IPS-NIHi11 (cell line): ENCODE data around the gene TOMM6.
"Not testable (repeated sequence)": the region's sequence is repeated elsewhere in the genome, so short reads cannot be mapped to it uniquely, and the experiment has no call there.

Experiments used
- DNase-seq: peaks from one replicate; pipeline ENCODE4 v3.0.0; 2012; ENCODE audit warnings: mixed read lengths, low spot score

Gene TOMM6

GRCh38 chr6:41763470-41763869, 24.0 kb upstream of the TOMM6 start:
- no peak for DNase-seq

DNA sequence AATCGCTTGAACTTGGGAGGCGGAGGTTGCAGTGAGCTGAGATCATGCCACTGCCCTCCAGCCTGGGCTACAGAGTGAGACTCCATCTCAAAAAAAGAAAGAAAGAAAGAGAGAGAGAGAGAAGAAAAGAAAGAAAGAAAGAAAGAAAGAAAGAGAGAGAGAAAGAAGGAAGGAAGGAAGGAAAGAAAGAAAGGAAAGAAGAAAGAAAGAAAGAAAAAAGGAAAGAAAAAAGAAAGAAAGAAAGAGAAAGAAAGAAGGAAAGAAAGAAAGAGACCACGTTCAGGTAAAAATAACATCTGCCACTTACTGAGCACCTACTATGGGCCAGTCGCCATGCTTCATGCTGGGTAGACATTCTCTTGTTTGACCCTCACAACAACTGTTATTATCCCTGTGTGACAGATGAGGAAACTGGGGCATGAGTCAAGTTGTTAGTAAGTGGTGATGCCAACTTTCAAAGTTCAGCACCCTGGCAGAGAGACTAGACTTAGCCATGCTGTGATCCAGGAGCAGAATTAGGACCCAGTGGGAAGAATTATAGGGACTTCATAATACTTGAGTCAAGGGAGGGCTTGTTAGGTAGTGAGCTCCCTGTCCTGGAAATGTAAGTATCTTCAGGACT, 21.3 kb upstream of the TOMM6 start:
- DNase-seq, result not testable (repeated sequence)

DNA sequence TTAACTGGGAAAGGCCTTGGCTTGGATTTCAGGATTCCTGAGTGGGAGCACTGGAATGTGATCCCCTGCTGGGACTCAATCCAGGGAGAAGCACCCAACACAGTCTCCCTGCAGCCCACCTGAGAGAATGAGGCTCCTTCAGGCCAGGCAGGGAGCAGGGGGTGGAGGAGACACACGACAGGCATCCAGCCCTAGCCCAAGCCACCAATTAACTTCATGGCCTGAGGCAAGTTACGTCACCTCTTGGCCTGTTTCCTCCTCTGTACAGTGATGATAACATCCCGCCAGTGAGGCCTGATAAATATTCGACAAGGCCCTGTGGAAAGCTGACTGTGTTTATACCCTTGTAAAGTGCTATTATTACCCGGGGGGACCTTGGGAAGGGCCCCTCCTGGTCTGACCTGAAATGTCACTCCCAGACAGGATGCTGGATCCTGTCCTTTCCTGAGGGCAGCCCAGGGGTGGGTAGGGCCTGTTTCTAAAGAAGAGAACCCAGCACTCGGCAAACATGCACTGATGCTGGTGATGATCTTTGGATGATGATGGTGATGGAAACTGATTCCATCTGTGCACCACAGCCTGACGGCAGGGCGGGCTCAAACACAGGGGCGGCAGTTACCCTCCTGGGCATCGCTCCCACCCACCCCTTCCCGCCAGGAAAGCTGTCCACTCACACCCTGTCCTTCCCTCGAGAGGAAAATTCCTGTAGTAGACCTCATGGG, 20.2 kb upstream of the TOMM6 start:
- no peak for DNase-seq

- DNase-seq, result no peak
Measured at GRCh38 chr6:41768545-41769308, 18.8 kb upstream of the TOMM6 start.

- no peak for DNase-seq
Measured at GRCh38 chr6:41769376-41769775, 18.1 kb upstream of the TOMM6 start.

- no peak for DNase-seq
Measured at GRCh38 chr6:41770381-41771057, 17.0 kb upstream of the TOMM6 start.

DNA sequence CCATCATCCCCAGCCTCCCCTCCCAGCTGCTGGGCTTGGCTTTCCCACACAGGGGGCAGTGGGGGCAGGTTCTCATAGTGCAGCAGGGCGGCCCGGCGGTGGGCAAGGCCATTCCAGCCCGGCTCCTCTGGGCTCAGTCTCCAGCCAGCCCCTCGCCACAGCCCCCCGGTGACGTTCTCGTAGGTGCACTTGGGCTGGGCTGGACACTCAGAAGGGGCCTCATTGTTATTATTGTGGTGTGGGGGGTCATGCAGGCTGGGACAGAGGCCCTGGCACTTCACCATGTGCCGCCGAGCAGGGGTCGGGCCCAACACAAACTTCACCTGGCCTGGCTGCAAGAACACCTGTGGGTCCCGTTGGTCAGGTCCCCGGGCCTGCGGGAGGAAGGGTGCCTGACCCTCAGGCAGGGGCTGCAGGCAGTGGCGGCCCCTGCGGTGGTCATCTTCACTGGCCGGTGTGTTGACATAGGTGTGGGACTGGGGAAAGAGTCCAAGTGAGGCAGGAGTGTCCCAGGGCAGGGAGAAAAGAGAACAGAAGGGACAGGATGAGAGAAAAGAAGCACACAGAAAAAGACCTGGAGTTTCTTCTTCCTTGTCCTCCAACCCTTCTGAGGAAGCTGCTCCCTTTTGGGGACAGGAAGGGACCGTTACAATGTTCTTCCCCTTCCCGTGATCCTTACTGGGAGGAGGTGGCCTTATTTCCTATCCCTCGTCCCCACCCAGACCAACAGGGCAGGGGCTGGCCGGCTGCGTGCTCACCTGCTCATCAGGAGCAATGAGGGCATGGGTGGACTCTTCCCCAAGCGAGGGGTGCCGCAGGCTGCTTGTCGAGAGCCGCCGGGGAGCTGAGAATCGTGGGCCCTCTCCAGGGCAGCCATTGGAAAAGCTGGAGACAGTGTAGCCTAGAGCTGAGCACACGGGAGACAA, 16.2 kb upstream of the TOMM6 start:
- DNase-seq, result no peak

DNA sequence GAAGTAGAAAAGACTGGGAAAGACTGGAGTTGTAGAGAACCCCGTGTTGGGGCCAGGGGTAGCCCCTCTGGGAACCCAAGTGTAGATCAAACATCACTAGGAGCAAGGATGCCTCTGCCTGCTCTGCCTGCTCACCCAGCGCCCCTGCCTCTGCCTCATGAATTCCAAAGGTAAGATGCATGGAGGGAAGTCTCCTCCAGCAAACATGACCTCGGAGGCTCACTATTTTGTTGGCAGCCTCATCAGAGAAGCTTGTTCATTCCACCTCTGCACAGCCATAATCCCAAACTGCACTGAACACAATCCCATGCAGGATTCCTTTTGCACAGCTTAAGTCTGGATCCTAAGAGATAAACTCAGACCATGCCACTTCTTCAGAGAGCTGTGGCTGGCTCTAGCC, 12.7 kb upstream of the TOMM6 start:
- DNase-seq, result no peak

DNA sequence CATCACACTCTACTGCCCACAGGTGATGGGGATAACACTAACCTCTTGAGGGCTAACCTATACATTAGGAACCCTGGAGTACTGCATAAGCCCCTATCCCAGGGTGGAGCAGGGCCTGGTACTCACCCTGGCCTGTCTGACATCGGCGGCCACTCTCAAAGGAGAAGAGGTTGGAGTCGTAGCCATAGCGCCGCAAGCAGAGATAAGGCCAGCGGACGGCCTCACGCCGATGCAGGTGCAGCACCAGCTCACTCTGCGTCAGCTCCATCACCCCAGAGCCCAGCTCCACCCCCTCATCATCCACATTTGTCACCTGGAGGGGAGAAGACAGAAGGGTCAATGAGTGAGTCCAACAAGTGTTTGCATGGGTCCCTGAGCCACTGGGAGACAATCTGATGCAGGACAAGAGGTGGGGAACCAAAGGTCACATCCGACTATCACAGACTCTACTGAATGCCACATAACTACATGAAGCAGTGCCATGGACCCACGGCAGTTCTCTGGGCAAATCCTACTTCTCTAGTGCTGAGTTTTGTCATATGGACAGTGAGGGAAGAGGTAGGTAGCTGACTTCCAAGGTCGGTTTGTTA, 12.1 kb upstream of the TOMM6 start:
- DNase-seq, result no peak

DNA sequence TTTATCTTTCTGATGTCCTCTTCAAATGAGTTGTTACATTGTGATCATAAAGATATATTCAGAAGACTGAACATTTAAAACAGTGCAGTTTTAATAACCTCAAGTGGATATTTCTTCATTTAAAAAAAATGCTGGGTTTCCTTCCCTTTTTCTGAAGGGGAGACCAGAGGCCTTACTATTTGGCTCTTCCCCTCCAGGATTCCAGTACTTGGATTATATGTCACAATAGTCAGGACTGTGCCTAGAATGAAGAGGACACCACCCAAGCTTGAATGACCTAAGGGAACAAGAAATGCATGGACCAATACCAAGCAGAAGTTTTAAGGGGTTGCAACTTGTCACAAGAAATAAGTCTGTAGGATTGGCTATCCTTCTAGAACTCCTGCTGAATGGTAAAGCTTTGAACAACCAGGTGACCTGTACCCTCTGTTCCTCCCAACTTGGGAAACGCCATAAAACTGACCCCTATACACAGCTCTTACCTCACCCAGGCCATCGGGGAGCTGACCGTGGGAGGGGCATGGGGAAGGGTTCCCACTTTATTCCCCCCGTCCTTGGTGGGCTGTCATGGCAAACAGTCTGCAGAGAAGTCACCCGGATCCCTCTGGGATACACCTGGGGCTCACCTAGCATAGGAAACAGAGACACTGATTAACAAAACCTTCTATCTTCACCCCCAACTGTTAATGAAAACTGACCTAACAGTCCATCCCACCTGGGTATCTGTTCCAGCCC, 9.8 kb upstream of the TOMM6 start:
- no peak for DNase-seq

DNA sequence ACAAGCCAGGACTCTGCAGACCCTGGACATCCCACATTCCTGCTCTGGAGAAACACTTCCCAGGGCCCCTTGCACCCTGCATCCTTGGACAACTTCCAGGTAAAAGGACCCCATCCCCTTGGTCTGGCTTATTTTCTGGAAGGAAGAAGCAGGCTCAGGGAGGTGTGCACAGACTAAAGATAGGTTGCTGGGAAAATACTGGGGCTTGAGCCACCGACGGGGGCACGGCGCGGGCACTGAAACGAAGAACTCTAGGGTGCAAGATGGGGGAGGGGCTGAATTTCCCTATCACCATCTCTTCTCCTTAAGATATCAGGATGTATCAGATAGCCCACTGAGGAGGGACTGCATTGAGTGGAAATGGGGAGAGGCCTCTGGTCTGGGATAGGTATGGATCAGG, 8.6 kb upstream of the TOMM6 start:
- no peak for DNase-seq

- no peak for DNase-seq
Measured at GRCh38 chr6:41779336-41779735, 8.2 kb upstream of the TOMM6 start.

DNA sequence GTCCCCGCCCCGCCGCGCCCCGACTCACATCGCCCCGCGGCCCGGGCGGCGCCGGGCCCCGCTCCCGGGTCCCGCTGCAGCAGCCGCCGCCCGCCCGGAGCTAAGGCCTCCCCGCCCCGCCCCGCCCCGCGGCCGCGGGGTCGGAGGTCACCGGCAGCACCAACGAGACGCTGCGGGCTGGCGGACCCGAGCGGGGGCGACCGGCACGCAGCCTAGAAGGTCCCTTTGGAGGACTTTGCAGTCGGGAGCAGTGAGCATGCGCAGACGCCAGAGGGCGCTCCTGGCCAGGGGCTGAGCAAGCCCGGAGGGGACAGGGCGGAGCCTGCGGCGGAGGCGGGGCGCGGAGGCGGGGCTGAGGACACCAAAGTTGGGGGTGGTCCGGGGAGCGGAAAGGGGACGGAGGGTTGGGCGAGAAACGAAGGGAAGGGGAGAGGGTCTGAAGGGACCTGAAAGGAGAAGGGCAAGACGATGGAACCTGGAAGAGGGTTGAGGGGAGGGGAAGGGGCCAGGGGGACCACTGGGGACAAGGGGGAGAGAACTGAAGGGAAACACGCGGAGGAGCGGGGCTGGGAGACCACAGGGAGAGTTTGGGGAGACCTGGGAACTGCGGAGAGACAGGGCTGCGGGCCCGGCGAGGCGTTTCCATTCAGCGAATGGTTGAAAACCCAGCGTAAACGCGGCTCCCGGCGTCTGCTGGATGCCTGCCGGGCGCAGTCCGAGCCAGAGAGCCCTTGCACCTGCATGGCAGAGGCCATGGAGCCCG, 7.5 kb upstream of the TOMM6 start, which contains the start of gene FRS3:
FRS3 (minus strand) TSS at position 113 of the 763 bp plus-strand sequence. CDS start 2,913 bp downstream, outside the sequence.
- peak; percentile 98 for DNase-seq

DNA sequence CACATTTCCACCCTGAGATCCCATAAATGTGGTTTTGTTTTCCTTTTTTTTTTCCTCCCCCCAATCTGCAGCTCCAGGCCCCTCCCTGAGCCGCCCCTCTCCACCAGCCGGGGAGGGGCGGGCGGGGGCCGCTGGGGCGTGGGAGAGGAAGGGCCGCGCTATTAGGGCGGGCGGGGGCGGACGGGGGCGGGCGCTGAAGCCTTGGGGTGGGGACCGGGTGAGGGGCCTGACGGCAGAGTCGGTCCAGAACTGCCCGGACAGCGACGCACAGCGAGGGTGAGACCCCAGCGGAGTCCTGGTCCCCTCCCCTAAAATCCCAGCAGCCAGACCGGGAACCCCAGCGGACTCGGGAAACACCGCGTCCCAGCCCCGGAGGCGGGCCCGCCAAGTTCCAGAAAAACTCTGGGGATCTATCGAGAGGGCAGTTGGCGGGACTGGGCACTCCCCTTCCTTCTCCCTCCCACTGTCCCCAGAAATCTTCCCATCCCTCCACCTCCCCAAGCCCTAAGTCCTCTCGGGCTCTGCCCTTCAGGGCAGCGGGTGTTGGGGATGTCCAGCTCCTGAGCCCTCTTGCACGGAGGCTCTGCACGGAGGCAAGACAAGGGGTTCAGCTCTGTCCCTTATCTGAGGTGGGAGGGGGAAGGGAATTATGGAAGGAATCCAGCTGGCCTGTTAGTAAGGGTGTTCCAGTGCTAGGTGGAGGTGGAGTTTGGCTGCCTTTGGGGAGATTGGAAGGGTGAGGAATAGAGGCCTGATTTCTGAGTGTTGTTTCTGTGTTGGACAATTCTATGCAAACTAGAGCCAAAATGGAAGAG, 6.7 kb upstream of the TOMM6 start, which contains the start of gene PRICKLE4:
PRICKLE4 (plus strand) TSS at position 232 of the 815 bp plus-strand sequence. CDS start 2,692 bp downstream, outside the sequence.
- DNase-seq, result no peak

- DNase-seq, result no peak
Measured at GRCh38 chr6:41781366-41781730, 6.1 kb upstream of the TOMM6 start.

- DNase-seq, result no peak
Measured at GRCh38 chr6:41783106-41783780, 4.3 kb upstream of the TOMM6 start.

DNA sequence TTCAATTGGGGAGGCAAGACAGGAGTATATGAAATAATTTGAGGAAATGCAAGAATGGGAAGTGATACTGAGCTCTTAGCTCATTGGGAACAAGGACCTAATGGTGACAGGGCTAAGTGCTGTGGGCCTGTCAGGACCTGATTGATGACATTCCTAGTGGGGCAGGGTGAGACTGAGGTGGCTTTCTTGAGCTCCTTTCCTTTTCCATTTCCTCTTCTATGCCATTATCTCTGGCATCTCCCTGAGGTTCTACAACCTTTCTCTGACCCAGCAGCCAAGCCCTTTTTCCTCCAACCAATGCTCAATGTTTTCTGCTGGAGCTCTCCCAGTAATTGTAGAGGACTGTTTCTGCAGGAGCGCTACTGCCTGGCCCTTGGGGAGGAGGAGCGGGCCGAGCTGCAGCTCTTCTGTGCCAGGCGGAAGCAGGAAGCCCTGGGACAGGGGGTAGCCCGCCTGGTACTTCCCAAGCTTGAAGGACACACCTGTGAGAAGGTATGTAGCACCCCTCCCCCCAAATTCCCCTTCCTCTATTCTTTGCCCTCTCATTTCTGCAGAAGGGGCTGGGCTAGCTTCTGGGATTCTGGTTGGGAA, 2.8 kb upstream of the TOMM6 start:
- no peak for DNase-seq

DNA sequence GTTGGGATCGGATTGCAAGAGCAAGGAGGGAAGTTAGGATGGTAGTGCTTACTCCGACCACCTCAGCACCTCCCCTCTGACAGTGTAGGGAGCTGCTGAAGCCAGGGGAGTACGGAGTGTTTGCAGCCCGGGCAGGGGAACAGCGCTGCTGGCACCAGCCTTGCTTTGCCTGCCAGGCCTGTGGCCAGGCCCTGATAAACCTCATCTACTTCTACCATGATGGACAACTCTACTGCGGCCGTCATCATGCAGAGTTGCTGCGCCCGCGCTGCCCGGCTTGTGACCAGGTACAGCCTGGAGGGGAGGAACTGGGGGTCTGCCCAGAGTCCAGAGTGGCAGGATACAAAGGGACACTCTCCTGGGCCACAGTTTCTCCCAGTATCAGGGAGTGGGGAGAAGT, 2.2 kb upstream of the TOMM6 start:
- no peak for DNase-seq
